Activated CD8-positive, alpha-beta memory T cell treated with anti-CD3 and anti-CD28 coated beads, Interleukin-2, amount 10 ng/mL, durations not matched to agents 7 days and 5 days (primary cell): Measurements from ENCODE around the gene IFT52. TPM values are rescaled to one million over a fixed set of nuclear protein-coding genes. Genes with fewer than 3 reads are reported as not detected.
"Not testable (repeated sequence)": the region's sequence is repeated elsewhere in the genome, so short reads cannot be mapped to it uniquely, and the experiment has no call there.

ENCODE experiments used
- ATAC-seq: fragments of 150-1000 bp; cut with Tn5 transposase; one replicate; pipeline ENCODE4 v1.10.0; 2021; ENCODE audit warnings: moderate library complexity
- CTCF ChIA-PET: fragments of 350-600 bp; sonication (Branson Sonifier 250); formaldehyde crosslinking; loops from one replicate; lab custom pipeline; 2021; ENCODE audit warnings: antibody characterized with exemption; lab: Charles Lee
- DNase-seq: peaks from one replicate; pipeline ENCODE4 v3.0.0-alpha.2; 2020
- H3K27ac Mint-ChIP-seq: one replicate; pipeline ENCODE4 v1.8.0; 2021; ENCODE audit warnings: mild to moderate bottlenecking, mixed read lengths
- H3K27me3 Mint-ChIP-seq: one replicate; pipeline ENCODE4 v1.8.0; 2021; ENCODE audit warnings: mixed read lengths
- H3K36me3 Mint-ChIP-seq: one replicate; pipeline ENCODE4 v1.8.0; 2021; ENCODE audit warnings: mild to moderate bottlenecking, mixed read lengths
- H3K4me1 Mint-ChIP-seq: one replicate; pipeline ENCODE4 v1.8.0; 2021; ENCODE audit warnings: mixed read lengths
- H3K4me3 Mint-ChIP-seq: one replicate; pipeline ENCODE4 v1.8.0; 2021; ENCODE audit warnings: mild to moderate bottlenecking, moderate library complexity, mixed read lengths
- H3K9me3 Mint-ChIP-seq: one replicate; pipeline ENCODE4 v1.8.0; 2022; ENCODE audit warnings: low read depth, mixed read lengths
- total RNA-seq, 2 experiments: library from RNA; stranded (reverse); gene quantifications; one replicate each; pipeline ENCODE4 v1.2.3, GENCODE V29; 2021

IFT52 gene
- total RNA-seq, 2 experiments from 2014 or later: 15.9 to 18.3 TPM

DNA sequence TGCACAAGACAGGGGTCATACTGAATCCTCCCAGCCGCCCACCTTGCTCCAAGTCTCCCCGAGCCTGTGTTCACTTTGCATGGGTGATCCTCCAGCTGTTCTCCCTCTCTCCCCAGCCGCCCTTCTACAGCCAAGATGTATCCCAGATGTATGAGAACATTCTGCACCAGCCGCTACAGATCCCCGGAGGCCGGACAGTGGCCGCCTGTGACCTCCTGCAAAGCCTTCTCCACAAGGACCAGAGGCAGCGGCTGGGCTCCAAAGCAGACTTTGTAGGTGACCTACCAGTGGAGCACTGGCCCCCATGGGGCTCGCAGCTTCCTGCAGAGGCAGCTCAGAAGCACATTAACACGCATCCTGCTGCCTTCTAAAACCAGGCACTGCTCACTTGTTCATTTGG is 14.6 kb upstream of the IFT52 start:
- H3K36me3 Mint-ChIP-seq: no peaks in the 10 kb centered on the region
- peaks cover 10% of the 10 kb centered on the region for H3K4me1 Mint-ChIP-seq
- CTCF ChIA-PET: no interaction called here
- no peaks in the 10 kb centered on the region for H3K9me3 Mint-ChIP-seq
- H3K4me3 Mint-ChIP-seq: no peak overlapping the region
- ATAC-seq: no peak
- DNase-seq: no peak
- H3K27me3 Mint-ChIP-seq: no peaks in the 10 kb centered on the region
- no peak overlapping the region for H3K27ac Mint-ChIP-seq

DNA sequence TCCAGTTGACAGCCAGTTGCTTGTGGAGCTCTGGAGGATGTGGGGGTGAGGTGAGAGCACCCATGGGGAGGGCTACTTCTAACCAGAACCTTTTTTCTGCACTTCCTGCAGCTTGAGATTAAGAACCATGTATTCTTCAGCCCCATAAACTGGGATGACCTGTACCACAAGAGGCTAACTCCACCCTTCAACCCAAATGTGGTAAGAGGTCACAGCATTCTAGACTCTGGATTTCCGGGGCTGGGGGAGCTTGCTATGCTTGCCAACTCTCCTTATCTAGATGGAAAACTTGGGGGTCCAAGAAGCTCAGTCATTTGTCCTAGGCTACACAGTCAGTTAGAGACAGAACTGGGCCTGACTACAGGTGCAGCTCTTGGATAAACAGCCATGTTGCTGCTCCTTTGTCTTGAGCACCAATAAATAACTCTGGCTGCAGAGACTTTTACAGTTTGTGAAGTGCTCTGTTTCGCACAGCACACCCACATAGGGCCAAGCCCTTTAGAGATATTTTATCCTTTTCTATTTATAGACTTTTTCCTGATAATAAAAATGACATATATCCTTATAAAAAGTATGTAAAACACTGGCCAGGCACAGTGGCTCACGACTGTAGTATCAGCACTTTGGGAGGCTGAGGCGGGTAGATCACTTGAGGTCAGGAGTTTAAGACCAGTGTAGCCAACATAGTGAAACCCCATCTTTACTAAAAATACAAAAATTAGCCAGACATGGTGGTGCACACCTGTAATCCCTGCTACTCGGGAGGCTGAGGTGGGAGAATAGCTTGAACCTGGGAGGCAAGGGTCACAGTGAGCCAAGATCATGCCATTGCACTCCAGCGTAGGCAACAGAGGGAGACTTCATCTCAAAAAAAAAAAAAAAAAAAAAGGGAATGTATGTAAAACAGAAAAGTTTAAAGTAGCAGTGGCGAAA is 10.6 kb upstream of the IFT52 start:
- H3K36me3 Mint-ChIP-seq: no peaks in the 10 kb centered on the region
- DNase-seq: no peak
- no peaks in the 10 kb centered on the region for H3K27me3 Mint-ChIP-seq
- H3K4me3 Mint-ChIP-seq: no peak overlapping the region
- ATAC-seq: peak; percentile 57
- CTCF ChIA-PET: interaction anchor here (0.6 to 1.4 kb wide), 3 partner anchors 83 to 220 kb away, joined by 3 to 5 read pairs (median 3); no protein-coding TSS in a partner anchor
- H3K27ac Mint-ChIP-seq: peak overlapping the region; percentile 28
- no peaks in the 10 kb centered on the region for H3K9me3 Mint-ChIP-seq
- H3K4me1 Mint-ChIP-seq: peaks cover 10% of the 10 kb centered on the region

- H3K4me3 Mint-ChIP-seq: no peak overlapping the region
- CTCF ChIA-PET: interaction anchor here (2.1 kb wide), 1 partner anchor 45 kb away, joined by 7 read pairs; no protein-coding TSS in a partner anchor
- no peaks in the 10 kb centered on the region for H3K27me3 Mint-ChIP-seq
- ATAC-seq (no peak), DNase-seq (no peak)
- H3K4me1 Mint-ChIP-seq: peaks cover 10% of the 10 kb centered on the region
- no peak overlapping the region for H3K27ac Mint-ChIP-seq
- H3K36me3 Mint-ChIP-seq: no peaks in the 10 kb centered on the region
- H3K9me3 Mint-ChIP-seq: no peaks in the 10 kb centered on the region
Measured at GRCh38 chr20:43583133-43583864, 7.4 kb upstream of the IFT52 start.

DNA sequence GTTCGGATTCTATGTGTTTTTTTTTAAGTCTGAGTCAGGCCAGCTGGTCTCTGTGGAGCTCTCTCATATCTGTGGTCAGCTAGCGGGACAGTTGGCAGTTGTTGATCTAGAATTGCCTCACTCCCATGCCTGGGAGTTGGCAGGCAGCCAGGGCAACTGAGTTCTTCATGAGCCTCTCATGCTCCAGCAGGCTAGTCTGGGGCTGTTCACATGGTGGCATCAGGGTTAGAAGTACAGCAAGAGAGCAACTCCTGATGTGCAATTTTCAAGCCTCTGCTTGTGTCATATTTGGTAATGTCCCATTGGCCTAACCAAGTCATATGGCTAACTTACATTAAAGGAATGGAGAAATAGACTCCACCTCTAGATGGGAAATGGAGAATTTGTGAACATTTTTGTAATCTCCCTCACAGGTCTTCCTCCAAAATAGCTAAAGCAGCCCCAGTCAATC is 6.7 kb upstream of the IFT52 start:
- DNase-seq (no peak), ATAC-seq (no peak)
- H3K27ac Mint-ChIP-seq: no peak overlapping the region
- H3K27me3 Mint-ChIP-seq: no peaks in the 10 kb centered on the region
- CTCF ChIA-PET: interaction anchor here (2.1 kb wide), 1 partner anchor 46 kb away, joined by 7 read pairs; no protein-coding TSS in a partner anchor
- H3K4me1 Mint-ChIP-seq: peaks cover 10% of the 10 kb centered on the region
- no peaks in the 10 kb centered on the region for H3K9me3 Mint-ChIP-seq
- H3K4me3 Mint-ChIP-seq: no peak overlapping the region
- no peaks in the 10 kb centered on the region for H3K36me3 Mint-ChIP-seq

DNA sequence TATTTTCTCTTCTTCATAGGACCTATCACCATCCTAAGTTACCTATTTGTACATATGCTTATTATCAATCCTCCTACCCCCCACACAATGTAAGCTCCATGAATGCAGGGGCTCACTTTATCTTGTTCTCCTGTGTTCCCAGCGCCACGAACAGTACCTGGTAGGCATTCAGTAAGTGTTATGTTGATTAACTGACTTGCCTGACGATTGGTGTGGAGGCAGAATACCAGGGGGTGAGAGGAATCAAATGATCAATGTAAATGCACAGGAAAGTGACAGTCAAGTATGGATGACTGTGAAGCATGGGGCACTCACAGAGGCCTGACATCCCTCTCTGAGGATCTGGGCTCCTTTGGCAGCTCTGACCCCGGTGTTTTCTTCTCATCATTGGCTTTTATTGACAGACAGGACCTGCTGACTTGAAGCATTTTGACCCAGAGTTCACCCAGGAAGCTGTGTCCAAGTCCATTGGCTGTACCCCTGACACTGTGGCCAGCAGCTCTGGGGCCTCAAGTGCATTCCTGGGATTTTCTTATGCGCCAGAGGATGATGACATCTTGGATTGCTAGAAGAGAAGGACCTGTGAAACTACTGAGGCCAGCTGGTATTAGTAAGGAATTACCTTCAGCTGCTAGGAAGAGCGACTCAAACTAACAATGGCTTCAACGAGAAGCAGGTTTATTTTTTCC is 6.1 kb upstream of the IFT52 start:
- Mint-ChIP-seq H3K4me3 (no peak overlapping the region), H3K27ac (no peak overlapping the region), H3K27me3 (no peaks in the 10 kb centered on the region), H3K4me1 (peaks cover 5% of the 10 kb centered on the region), H3K36me3 (no peaks in the 10 kb centered on the region), H3K9me3 (no peaks in the 10 kb centered on the region)
- CTCF ChIA-PET: interaction anchor here (2.1 kb wide), 1 partner anchor 46 kb away, joined by 7 read pairs; no protein-coding TSS in a partner anchor
- ATAC-seq (no peak), DNase-seq (no peak)

DNA sequence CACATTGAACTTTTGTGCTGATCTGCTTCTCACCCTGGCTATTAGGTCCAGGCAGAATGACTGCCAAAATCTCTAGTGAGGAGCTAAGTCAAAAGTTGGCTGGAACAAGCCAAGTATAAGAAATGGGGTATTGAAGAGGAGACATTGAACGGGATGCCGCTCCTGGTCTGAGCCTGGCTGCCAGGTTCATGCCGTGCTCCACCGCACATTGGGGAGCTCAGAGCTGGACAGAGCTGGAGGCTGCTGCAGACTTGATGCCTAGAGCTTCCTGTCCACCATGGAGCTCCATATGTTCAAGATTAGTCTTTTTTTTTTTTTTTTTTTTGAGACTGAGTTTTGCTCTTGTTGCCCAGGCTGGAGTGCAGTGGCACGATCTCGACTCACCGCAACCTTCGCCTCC is 4.1 kb upstream of the IFT52 start:
- H3K27me3 Mint-ChIP-seq: no peaks in the 10 kb centered on the region
- H3K36me3 Mint-ChIP-seq: no peaks in the 10 kb centered on the region
- ATAC-seq: no peak
- H3K27ac Mint-ChIP-seq: no peak overlapping the region
- H3K4me1 Mint-ChIP-seq: peaks cover 11% of the 10 kb centered on the region
- CTCF ChIA-PET: no interaction called here
- H3K4me3 Mint-ChIP-seq: no peak overlapping the region
- no peak for DNase-seq
- no peaks in the 10 kb centered on the region for H3K9me3 Mint-ChIP-seq

DNA sequence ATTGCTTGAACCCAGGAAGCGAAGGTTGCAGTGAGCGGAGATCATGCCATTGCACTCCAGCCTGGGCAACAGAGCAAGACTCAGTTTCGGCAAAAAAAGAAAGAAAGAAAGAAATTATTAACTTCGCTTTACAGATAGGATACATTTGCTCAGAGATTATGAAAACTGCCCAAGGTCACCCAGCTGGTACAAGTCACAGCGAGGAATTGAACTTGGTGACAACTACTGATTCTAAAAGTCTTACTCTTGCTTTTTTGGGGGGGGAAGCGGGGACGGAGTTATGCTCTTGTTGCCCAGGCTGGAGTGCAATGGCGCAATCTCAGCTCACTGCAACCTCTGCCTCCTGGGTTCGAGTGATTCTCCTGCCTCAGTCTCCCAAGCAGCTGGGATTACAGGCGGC is 2.2 kb upstream of the IFT52 start:
- H3K9me3 Mint-ChIP-seq, H3K4me3 Mint-ChIP-seq, H3K27me3 Mint-ChIP-seq, CTCF ChIA-PET, H3K27ac Mint-ChIP-seq, ATAC-seq, DNase-seq, H3K36me3 Mint-ChIP-seq: not testable (repeated sequence)
- H3K4me1 Mint-ChIP-seq: peaks cover 13% of the 10 kb centered on the region

- ATAC-seq (no peak), DNase-seq (peak; percentile 41)
- Mint-ChIP-seq H3K36me3 (peaks cover 2% of the 10 kb centered on the region), H3K27me3 (no peaks in the 10 kb centered on the region), H3K4me1 (peaks cover 13% of the 10 kb centered on the region), H3K4me3 (peak overlapping the region; percentile 89), H3K9me3 (no peaks in the 10 kb centered on the region), H3K27ac (peak overlapping the region; percentile 93)
- CTCF ChIA-PET: no interaction called here
Measured at GRCh38 chr20:43590036-43590391, 723 bp upstream of the IFT52 start.

- H3K9me3 Mint-ChIP-seq, H3K27me3 Mint-ChIP-seq, ATAC-seq, H3K36me3 Mint-ChIP-seq, H3K27ac Mint-ChIP-seq, H3K4me3 Mint-ChIP-seq, CTCF ChIA-PET, DNase-seq, H3K4me1 Mint-ChIP-seq: not testable (repeated sequence)
Measured at GRCh38 chr20:43601960-43602359, 11.2 kb downstream of the IFT52 start.

DNA sequence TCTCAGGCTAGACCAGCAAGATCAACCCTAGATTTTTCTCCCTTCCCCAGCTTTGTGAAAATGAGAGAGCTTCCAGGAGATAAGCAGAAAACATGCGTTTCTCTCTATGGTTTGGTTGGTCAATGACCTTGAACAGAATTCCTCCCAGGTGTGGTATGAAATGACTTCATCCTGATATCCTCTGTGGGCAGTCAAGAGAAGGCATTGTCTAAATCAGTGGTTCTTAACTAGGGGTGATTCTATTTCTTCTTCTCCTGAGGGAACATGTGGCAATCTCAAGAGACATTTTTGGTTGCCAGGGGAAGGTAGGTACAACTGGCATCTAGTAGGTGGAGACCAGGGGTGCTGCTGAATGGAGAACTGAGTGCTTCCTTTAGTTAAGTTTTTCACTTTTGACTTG is 12.4 kb downstream of the IFT52 start:
- H3K27ac Mint-ChIP-seq: no peak overlapping the region
- CTCF ChIA-PET: no interaction called here

GRCh38 chr20:43605715-43606114 is 15.0 kb downstream of the IFT52 start:
- H3K27ac Mint-ChIP-seq: no peak overlapping the region
- H3K27me3 Mint-ChIP-seq: no peaks in the 10 kb centered on the region
- H3K4me3 Mint-ChIP-seq: no peak overlapping the region
- H3K36me3 Mint-ChIP-seq: peaks cover 4% of the 10 kb centered on the region
- H3K9me3 Mint-ChIP-seq: no peaks in the 10 kb centered on the region
- H3K4me1 Mint-ChIP-seq: no peaks in the 10 kb centered on the region
- DNase-seq (no peak), ATAC-seq (no peak)
- CTCF ChIA-PET: interaction anchor here (0.9 to 1.2 kb wide), 2 partner anchors 24 to 67 kb away, joined by 3 to 5 read pairs; no protein-coding TSS in a partner anchor

More for the DNA sequence above, 12.4 kb downstream of the IFT52 start:
- Mint-ChIP-seq H3K27me3 (no peaks in the 10 kb centered on the region), H3K4me1 (no peaks in the 10 kb centered on the region), H3K4me3 (no peak overlapping the region), H3K9me3 (no peaks in the 10 kb centered on the region), H3K36me3 (peaks cover 4% of the 10 kb centered on the region)
- DNase-seq (no peak), ATAC-seq (no peak)

- H3K27me3 Mint-ChIP-seq, H3K36me3 Mint-ChIP-seq, CTCF ChIA-PET, H3K27ac Mint-ChIP-seq, DNase-seq, ATAC-seq, H3K9me3 Mint-ChIP-seq, H3K4me3 Mint-ChIP-seq, H3K4me1 Mint-ChIP-seq: not testable (repeated sequence)
Measured at GRCh38 chr20:43607278-43607677, 16.5 kb downstream of the IFT52 start.

- H3K27ac Mint-ChIP-seq: no peak overlapping the region
- no peaks in the 10 kb centered on the region for H3K4me1 Mint-ChIP-seq
- no peak overlapping the region for H3K4me3 Mint-ChIP-seq
- DNase-seq (no peak), ATAC-seq (no peak)
- peaks cover 7% of the 10 kb centered on the region for H3K36me3 Mint-ChIP-seq
- H3K27me3 Mint-ChIP-seq: no peaks in the 10 kb centered on the region
- CTCF ChIA-PET: no interaction called here
- H3K9me3 Mint-ChIP-seq: no peaks in the 10 kb centered on the region
Measured at GRCh38 chr20:43631598-43631997, 40.9 kb downstream of the IFT52 start.
